Smooth muscle cell (in vitro differentiated cells): Measurements from ENCODE around the gene SPATA46. TPM values are rescaled to one million over a fixed set of nuclear protein-coding genes. Genes with fewer than 3 reads are reported as not detected.

Experiments used
- DNase-seq: peaks from one replicate; lab custom pipeline; 2025; ENCODE audit not compliant: unreplicated experiment; lab: John Stamatoyannopoulos, UW
- H2AFZ ChIP-seq: fragments of 200-600 bp; sonication (generic); 2 replicates; pipeline ENCODE4 v1.6.0; 2016; ENCODE audit warnings: antibody characterized with exemption, low read depth, mild to moderate bottlenecking
- H3F3A ChIP-seq: fragments of 200-600 bp; sonication (generic); 2 replicates; pipeline ENCODE4 v1.6.0; 2017; ENCODE audit warnings: antibody characterized with exemption, low read depth
- H3K27ac ChIP-seq: fragments of 200-600 bp; sonication (generic); 2 replicates; pipeline ENCODE4 v1.5.1; 2016; ENCODE audit warnings: low read depth, mild to moderate bottlenecking
- H3K27me3 ChIP-seq: fragments of 200-600 bp; sonication (generic); 2 replicates; pipeline ENCODE4 v1.6.1; 2016; ENCODE audit warnings: low read depth, mild to moderate bottlenecking
- H3K36me3 ChIP-seq: fragments of 200-600 bp; sonication (generic); 2 replicates; pipeline ENCODE4 v1.5.1; 2016; ENCODE audit warnings: low read depth
- H3K4me1 ChIP-seq: fragments of 200-600 bp; sonication (generic); 2 replicates; pipeline ENCODE4 v1.5.1; 2016; ENCODE audit warnings: low read depth
- H3K4me2 ChIP-seq: fragments of 200-600 bp; sonication (generic); 2 replicates; pipeline ENCODE4 v1.6.0; 2016; ENCODE audit warnings: mild to moderate bottlenecking
- H3K4me3 ChIP-seq: fragments of 200-600 bp; sonication (generic); 2 replicates; pipeline ENCODE4 v1.5.1; 2016; ENCODE audit warnings: mild to moderate bottlenecking
- H3K79me2 ChIP-seq: fragments of 200-600 bp; sonication (generic); 2 replicates; pipeline ENCODE4 v1.6.0; 2016; ENCODE audit warnings: low read depth, mild to moderate bottlenecking
- H3K9ac ChIP-seq: fragments of 200-600 bp; sonication (generic); 2 replicates; pipeline ENCODE4 v1.6.0; 2016; ENCODE audit warnings: low read depth
- H3K9me3 ChIP-seq: fragments of 200-600 bp; sonication (generic); replicated peaks from 2 replicates; pipeline ENCODE4 v1.5.1; 2016; ENCODE audit warnings: low read depth
- H4K20me1 ChIP-seq: fragments of 200-600 bp; sonication (generic); 2 replicates; pipeline ENCODE4 v1.6.0; 2016; ENCODE audit warnings: low read depth
- CTCF ChIP-seq: fragments of 200-600 bp; sonication (generic); IDR thresholded peaks from 2 replicates; pipeline ENCODE4 v1.5.1; 2017; ENCODE audit warnings: borderline replicate concordance, mild to moderate bottlenecking, antibody characterized with exemption; ENCODE audit not compliant: insufficient read depth, poor library complexity, severe bottlenecking
- WGBS: methylation state at CpG from one replicate; pipeline ENCODE4 v1.1.7; 2016; ENCODE audit warnings: low lambda C conversion rate; 5-methylcytosine and 5-hydroxymethylcytosine counted together
- polyA plus RNA-seq: library from polyadenylated mRNA; unstranded; fragments of >200 nt; fragmentation: Nextera tagmentation; extraction: Ambion mirVana; gene quantifications from 2 replicates; pipeline ENCODE4 v1.2.1, GENCODE V29; 2016
- total RNA-seq: library from RNA; depleted of rRNA; stranded (reverse); fragments of >200 nt; gene quantifications from 2 replicates; pipeline ENCODE4 v1.2.3, GENCODE V29; 2014

SPATA46 gene
- total and polyA plus RNA-seq, 2 experiments from 2014 or later: not detected

GRCh38 chr1:162396201-162396906, 19.7 kb upstream of the SPATA46 start:
- DNase-seq: no peak
- no peak for TF ChIP-seq CTCF
- H4K20me1 ChIP-seq: no peaks in the 10 kb centered on the region
- H3K4me2 ChIP-seq: no peak overlapping the region
- H3K9ac ChIP-seq: no peak overlapping the region
- WGBS: 88% methylated on average over 3 of the region's 3 CpGs
- H3K4me1 ChIP-seq: peaks cover 13% of the 10 kb centered on the region
- H3K79me2 ChIP-seq: no peaks in the 10 kb centered on the region
- H2AFZ ChIP-seq: no peak overlapping the region
- H3K27ac ChIP-seq: no peak overlapping the region
- H3F3A ChIP-seq: no peaks in the 10 kb centered on the region
- no peaks in the 10 kb centered on the region for H3K9me3 ChIP-seq
- H3K4me3 ChIP-seq: no peak overlapping the region
- H3K27me3 ChIP-seq: peaks cover 25% of the 10 kb centered on the region
- H3K36me3 ChIP-seq: no peaks in the 10 kb centered on the region

GRCh38 chr1:162391790-162392563, 15.3 kb upstream of the SPATA46 start:
- TF ChIP-seq CTCF: peak; percentile 74
- Histone ChIP-seq H4K20me1 (no peaks in the 10 kb centered on the region), H3K27me3 (peaks cover 19% of the 10 kb centered on the region), H3F3A (no peaks in the 10 kb centered on the region), H3K4me3 (no peak overlapping the region), H3K9ac (no peak overlapping the region), H3K27ac (no peak overlapping the region), H3K9me3 (no peaks in the 10 kb centered on the region), H3K79me2 (no peaks in the 10 kb centered on the region), H2AFZ (no peak overlapping the region), H3K36me3 (no peaks in the 10 kb centered on the region), H3K4me1 (peaks cover 41% of the 10 kb centered on the region), H3K4me2 (peak overlapping the region; percentile 53)
- WGBS: 9% methylated on average over 4 of the region's 4 CpGs
- no peak for DNase-seq

GRCh38 chr1:162390396-162391185, 13.9 kb upstream of the SPATA46 start:
- TF ChIP-seq CTCF: no peak
- DNase-seq: no peak
- no peaks in the 10 kb centered on the region for H3K9me3 ChIP-seq
- no peaks in the 10 kb centered on the region for H4K20me1 ChIP-seq
- WGBS: 88% methylated on average over 15 of the region's 15 CpGs
- no peaks in the 10 kb centered on the region for H3K79me2 ChIP-seq
- no peaks in the 10 kb centered on the region for H3K36me3 ChIP-seq
- H3K4me3 ChIP-seq: no peak overlapping the region
- no peaks in the 10 kb centered on the region for H3F3A ChIP-seq
- H3K4me2 ChIP-seq: no peak overlapping the region
- no peak overlapping the region for H2AFZ ChIP-seq
- no peak overlapping the region for H3K9ac ChIP-seq
- no peak overlapping the region for H3K27ac ChIP-seq
- peaks cover 41% of the 10 kb centered on the region for H3K4me1 ChIP-seq
- peaks cover 5% of the 10 kb centered on the region for H3K27me3 ChIP-seq
